GM12891 (cell line): Measurements from ENCODE around the gene LAMA2.

Experiments
- POLR2A ChIP-seq: IDR thresholded peaks from 2 replicates; pipeline ENCODE4 v1.6.1; 2011; ENCODE audit warnings: low read depth, low read length, control low read depth
- POLR2AphosphoS5 ChIP-seq: IDR thresholded peaks from 2 replicates; pipeline ENCODE4 v1.6.1; 2011; ENCODE audit warnings: low read depth, low read length, control low read depth
- POU2F2 ChIP-seq: IDR thresholded peaks from 2 replicates; pipeline ENCODE4 v1.6.1; 2011; ENCODE audit warnings: low read depth, mild to moderate bottlenecking, control low read depth, low read length, moderate library complexity
- SPI1 ChIP-seq: IDR thresholded peaks from 2 replicates; pipeline ENCODE4 v1.6.1; 2011; ENCODE audit warnings: low read depth, low read length, control low read depth
- TAF1 ChIP-seq: IDR thresholded peaks from 2 replicates; pipeline ENCODE4 v1.6.1; 2011; ENCODE audit warnings: low read depth, low read length, control low read depth

DNA sequence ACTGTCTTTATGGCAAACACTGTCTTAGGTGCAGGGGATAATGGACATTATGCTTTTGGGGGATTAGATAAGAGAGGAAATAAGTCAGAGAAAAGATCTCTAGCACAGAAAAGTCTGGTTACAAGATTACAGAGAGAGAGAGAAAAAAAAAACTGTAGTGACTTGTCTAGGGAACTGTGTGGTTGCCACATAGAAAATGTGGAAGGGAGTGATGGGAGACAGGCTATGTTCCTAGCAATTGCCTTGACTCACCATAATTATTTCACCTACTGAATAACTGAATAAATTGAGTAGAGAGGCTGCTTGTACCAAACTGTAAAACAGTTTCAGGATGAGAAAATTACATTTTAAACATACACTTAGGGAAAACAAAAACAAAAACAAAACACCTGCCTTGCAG is 229.7 kb downstream of the LAMA2 start:
- TF ChIP-seq POLR2AphosphoS5 (no peak), POLR2A (no peak), TAF1 (no peak), POU2F2 (no peak), SPI1 (no peak)
